Stimulated activated naive CD8-positive, alpha-beta T cell treated with anti-CD3 and anti-CD28 coated beads, Interleukin-15, Interleukin-2, amounts not matched to agents 100 ng/mL and 50 ng/mL, for 24 hours (primary cell): ENCODE measurements around the gene SPTBN5.

Experiments
- H3K27ac Mint-ChIP-seq: one replicate; pipeline ENCODE4 v1.8.0; 2021; ENCODE audit warnings: mild to moderate bottlenecking, mixed read lengths
- H3K27me3 Mint-ChIP-seq: one replicate; pipeline ENCODE4 v1.8.0; 2021; ENCODE audit warnings: mixed read lengths
- H3K36me3 Mint-ChIP-seq: one replicate; pipeline ENCODE4 v1.8.0; 2021; ENCODE audit warnings: low read depth, mixed read lengths
- H3K4me1 Mint-ChIP-seq: one replicate; pipeline ENCODE4 v1.8.0; 2021; ENCODE audit warnings: low read depth, mixed read lengths
- H3K4me3 Mint-ChIP-seq: one replicate; pipeline ENCODE4 v1.8.0; 2021; ENCODE audit warnings: mild to moderate bottlenecking, mixed read lengths
- H3K9me3 Mint-ChIP-seq: one replicate; pipeline ENCODE4 v1.8.0; 2021; ENCODE audit warnings: mixed read lengths

The SPTBN5 gene

DNA sequence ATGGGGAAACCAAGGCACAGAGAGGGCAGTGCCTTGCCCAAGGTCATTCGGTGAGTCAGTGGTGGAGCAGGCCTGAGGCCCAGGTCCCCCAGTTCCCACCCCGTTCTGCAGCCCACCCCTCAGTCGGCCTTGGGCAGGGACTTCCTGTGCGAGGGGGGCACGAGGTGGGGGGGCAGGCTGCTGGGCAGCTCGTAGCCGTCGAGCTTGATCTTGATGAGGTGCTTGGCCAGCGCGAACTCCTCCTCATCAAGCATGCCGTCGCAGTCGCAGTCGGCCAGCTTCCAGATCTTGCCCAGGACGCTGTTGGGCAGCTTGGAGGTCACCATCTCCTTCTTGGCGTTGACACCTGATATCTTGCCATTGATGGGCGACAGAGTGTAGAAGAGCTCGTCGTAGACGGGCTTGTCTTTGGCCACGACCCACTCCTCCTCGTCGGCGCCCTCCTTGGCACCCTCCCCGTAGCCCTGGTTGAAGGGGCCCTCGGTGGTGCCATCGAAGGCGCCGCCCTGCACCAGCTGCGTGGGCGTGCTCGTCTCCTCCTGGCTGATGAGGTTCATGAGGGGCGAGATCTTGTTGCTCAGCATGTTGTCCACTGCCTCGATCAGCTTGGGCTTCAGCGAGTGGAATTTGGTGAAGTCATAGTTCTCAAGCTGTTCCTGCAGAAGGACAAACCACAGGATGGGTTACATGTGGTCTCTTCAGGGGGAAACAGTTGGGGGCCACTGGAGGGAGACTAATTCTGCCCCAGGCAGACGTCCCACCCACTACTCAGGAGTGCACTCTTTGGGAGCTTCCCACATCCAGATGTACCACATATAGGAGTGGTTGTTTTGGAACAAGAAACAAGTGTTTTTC is 6.9 kb upstream of the SPTBN5 start:
- Mint-ChIP-seq H3K4me3 (no peak overlapping the region), H3K27ac (no peak overlapping the region), H3K36me3 (peaks cover 23% of the 10 kb centered on the region)

DNA sequence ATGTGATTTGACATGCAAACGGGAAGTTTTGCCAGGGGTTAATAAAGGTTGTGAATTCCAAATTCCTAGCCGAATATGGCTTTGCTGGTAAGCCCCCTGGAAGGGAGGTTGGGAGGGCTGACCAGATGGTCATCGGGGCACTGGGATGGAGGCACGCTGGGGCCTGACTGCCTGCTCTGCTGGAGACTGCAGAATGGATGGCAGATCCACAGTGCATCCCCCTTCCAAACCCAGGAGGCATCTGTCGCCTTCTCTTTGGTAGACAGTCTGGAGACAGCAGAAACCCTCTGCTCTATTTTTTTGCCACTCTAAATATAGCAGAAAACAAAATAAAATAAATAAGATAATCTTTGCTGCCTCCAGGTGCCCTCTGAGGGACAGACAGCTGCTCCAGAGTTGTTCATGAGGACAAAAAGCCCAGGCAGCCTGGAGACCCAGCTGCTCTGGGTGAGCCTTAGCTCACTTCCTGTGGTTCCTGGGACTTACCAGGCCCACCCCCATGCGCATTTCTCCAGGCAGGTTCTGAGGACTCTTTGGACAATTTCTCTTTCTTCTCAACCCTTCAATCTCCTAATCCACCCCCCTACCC is 6.1 kb upstream of the SPTBN5 start:
- H3K36me3 Mint-ChIP-seq = peaks cover 18% of the 10 kb centered on the region
- H3K4me1 Mint-ChIP-seq = peaks cover 13% of the 10 kb centered on the region
- H3K27me3 Mint-ChIP-seq = no peaks in the 10 kb centered on the region
- H3K9me3 Mint-ChIP-seq = no peaks in the 10 kb centered on the region
- H3K27ac Mint-ChIP-seq = no peak overlapping the region
- H3K4me3 Mint-ChIP-seq = no peak overlapping the region

More for the DNA sequence above, 6.9 kb upstream of the SPTBN5 start:
- no peaks in the 10 kb centered on the region for H3K9me3 Mint-ChIP-seq
- H3K27me3 Mint-ChIP-seq = no peaks in the 10 kb centered on the region
- peaks cover 8% of the 10 kb centered on the region for H3K4me1 Mint-ChIP-seq

DNA sequence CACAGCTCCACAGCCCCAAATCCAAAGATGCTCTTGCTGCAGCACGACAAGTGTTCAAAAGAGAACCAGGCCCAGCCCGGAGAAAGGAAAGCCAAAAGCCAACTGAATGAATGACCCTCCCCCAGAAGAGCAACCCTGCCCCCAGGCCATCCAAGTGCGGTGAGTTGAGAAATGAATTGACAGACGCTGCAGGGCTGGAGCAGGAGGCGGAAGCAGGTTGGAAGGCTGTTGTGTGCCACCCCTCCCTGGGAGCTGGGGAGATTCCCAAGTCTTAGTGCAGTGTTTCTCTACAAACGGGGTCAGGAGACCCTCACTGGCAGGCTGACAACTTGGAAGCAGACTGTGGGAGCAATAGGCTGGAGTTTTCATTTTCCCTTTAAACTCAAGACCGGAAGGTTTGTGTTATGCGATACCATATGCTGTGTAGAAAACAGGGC is 3.5 kb upstream of the SPTBN5 start:
- H3K4me3 Mint-ChIP-seq = no peak overlapping the region
- H3K27ac Mint-ChIP-seq = no peak overlapping the region

DNA sequence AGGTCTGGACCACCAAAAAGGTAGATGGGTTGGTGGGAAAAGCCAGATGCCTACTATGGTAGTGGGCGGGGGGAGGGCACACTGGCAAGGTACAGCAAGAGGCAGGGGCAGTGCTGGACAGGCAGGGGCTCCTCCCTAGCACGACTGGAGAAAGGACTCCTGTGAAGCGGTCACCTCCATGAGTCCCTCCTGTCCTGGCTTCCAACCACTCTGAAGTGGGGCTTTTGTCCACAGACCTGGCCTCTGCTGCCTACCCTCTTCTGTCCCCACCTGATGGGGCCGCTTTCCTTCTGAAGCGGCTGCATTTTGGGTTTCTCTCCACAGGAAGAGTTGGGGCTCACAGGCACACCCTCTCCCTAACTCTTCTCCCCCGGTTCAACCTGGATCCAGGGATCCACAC is 2.7 kb upstream of the SPTBN5 start:
- Mint-ChIP-seq H3K36me3 (peaks cover 18% of the 10 kb centered on the region), H3K4me3 (no peak overlapping the region), H3K4me1 (peaks cover 24% of the 10 kb centered on the region), H3K27ac (no peak overlapping the region), H3K9me3 (no peaks in the 10 kb centered on the region), H3K27me3 (no peaks in the 10 kb centered on the region)

More for the DNA sequence above, 3.5 kb upstream of the SPTBN5 start:
- Mint-ChIP-seq H3K9me3 (no peaks in the 10 kb centered on the region), H3K36me3 (peaks cover 18% of the 10 kb centered on the region), H3K4me1 (peaks cover 23% of the 10 kb centered on the region), H3K27me3 (no peaks in the 10 kb centered on the region)

DNA sequence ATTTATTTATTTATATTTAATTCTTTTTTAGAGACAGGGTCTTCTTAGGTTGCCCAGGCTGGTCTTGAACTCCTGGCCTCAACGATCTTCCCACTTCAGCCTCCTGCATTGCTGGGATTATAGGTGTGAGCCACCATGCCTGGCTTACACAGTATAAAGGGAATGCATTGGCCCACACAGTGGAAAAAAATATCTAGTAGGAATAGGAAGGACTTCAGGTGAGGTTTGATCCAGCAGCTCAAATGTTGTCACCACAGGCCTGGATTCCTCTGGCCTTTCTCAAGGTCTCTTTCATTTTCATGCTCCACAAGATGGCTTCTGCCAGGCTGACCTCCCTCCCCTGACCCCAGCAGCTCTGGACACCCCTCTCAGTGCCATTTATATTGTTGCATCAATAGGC is 2.1 kb upstream of the SPTBN5 start:
- no peak overlapping the region for H3K4me3 Mint-ChIP-seq
- H3K27ac Mint-ChIP-seq = no peak overlapping the region
- no peaks in the 10 kb centered on the region for H3K27me3 Mint-ChIP-seq
- H3K9me3 Mint-ChIP-seq = no peaks in the 10 kb centered on the region
- H3K4me1 Mint-ChIP-seq = peaks cover 24% of the 10 kb centered on the region
- peaks cover 12% of the 10 kb centered on the region for H3K36me3 Mint-ChIP-seq

DNA sequence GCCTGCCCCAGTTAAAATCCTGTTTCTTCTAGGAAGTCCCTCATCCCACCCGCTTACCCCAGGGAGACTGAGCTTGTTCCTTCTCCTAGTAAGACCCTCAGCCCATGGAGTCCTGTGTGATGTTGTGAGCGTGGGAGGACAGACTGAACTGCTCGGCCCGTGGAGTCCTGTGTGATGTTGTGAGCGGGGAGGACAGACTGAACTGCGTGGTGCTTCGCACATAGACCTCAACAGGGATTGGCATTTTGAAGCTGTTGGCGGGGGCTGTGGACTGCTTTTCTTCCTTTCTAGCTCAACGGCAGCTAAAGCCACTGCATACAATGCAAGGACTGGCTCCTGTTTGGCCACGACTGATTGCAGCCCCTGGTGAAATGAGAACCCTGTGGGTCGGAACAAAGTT is 1.6 kb upstream of the SPTBN5 start:
- Mint-ChIP-seq H3K27ac (peak overlapping the region; percentile 72), H3K9me3 (no peaks in the 10 kb centered on the region), H3K4me3 (no peak overlapping the region), H3K27me3 (no peaks in the 10 kb centered on the region), H3K36me3 (peaks cover 8% of the 10 kb centered on the region), H3K4me1 (peaks cover 24% of the 10 kb centered on the region)

DNA sequence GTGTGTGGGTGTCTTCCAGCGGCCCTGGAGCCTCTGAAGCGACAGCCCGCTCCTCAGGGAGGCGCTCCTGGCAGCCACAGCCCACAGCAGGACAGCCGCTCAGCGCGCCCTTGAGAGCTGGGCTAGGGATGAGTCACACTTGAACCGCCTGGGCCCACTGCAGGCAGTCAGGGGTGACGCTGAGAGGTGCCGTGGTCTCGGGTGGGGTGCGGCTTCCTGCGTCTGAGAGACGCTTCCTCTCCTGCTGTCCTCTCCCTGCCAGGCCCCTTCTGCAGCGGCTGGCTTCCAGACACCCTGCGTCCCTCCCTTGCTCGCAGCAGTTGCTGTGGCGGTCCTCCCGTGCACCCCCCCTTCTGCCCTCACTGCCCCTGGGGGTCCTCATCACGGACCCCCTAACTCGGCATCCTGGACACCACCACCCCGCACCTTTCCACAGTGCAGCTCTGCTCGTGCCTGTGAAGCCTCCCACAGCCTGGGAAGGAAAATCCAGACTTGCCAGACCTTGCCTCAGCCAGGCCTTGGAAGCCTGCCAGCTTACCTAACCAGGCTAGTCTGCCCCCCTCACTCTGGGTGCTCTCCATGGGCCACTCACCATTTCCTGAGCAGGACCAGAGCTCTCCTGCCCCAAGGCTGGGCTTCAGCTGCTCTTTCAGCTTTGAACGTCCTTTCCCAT is 1.1 kb upstream of the SPTBN5 start:
- Mint-ChIP-seq H3K9me3 (no peaks in the 10 kb centered on the region), H3K27me3 (no peaks in the 10 kb centered on the region)

DNA sequence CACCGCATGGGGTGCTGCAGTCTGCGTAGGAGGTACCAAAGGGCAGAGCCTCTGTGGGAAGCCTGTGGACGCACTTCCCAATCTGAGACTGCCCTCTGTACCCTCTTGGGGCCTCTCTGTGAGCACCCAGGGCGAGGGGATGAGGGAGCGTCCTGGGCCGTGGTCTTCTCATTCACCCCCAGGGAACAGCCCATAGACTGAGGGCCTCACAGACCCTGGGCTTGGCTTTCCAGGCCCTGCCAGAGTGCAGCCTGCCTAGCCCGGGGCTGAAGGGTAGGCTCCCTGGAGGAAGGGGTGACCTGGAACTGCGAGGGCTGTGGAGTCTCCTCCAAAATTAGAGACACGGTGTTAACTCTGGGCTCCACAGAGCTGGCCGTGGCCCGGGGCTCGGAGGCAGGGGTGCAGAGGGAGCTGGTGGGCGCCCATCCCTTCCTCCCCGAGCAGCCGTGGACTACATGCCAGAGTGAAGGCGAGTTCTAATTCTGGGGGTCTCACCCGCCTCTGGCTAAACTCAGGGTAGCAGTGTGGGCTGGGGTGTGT is 468 bp upstream of the SPTBN5 start:
- no peaks in the 10 kb centered on the region for H3K9me3 Mint-ChIP-seq
- H3K4me3 Mint-ChIP-seq = no peak overlapping the region
- no peaks in the 10 kb centered on the region for H3K27me3 Mint-ChIP-seq
- peak overlapping the region; percentile 72 for H3K27ac Mint-ChIP-seq
- peaks cover 8% of the 10 kb centered on the region for H3K36me3 Mint-ChIP-seq
- peaks cover 24% of the 10 kb centered on the region for H3K4me1 Mint-ChIP-seq

More for the DNA sequence above, 1.1 kb upstream of the SPTBN5 start:
- Mint-ChIP-seq H3K4me3 (no peak overlapping the region), H3K4me1 (peaks cover 24% of the 10 kb centered on the region), H3K27ac (peak overlapping the region; percentile 72), H3K36me3 (peaks cover 8% of the 10 kb centered on the region)

DNA sequence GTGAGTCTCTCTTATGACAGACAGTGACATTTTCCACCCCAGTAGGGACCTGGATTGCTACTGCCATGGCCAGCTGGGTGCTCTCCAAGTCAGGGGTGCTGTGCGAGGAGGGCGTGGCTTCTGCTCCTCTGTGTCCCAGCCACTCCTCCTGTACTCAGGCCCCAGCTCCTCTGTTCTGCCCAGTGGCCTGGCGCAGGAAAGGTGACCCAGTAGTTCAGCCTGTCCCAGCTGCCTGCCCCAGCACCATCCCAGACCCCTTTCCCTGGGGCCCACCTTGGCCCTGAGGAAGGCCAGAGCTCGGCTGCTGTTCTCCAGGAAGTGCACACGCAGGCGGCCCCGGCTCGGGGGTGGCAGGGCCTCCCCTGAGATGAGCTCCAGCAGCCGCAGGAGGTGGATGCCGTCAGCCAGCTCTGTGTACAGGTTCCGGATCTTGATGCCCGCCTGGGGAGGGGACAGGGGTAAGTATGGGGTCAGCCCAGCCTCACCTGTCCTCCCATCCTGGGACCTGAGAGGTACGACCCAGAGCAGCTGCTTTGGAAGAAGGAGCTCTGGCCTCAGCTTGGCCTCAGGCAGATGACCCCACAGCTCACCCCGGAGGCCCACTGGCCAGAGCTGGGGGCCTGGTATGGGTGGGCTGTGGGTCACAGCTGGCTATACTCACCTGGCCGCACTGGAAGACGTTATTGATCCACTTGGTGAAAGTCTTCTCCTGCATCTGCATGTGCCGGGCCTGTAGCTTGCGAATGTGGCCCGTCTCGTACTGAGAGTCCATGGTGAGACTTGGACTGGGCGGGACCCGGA is 1.0 kb downstream of the SPTBN5 start:
- no peak overlapping the region for H3K4me3 Mint-ChIP-seq
- peaks cover 4% of the 10 kb centered on the region for H3K36me3 Mint-ChIP-seq
- peaks cover 32% of the 10 kb centered on the region for H3K4me1 Mint-ChIP-seq
- H3K27ac Mint-ChIP-seq = no peak overlapping the region
- H3K27me3 Mint-ChIP-seq = no peaks in the 10 kb centered on the region
- no peaks in the 10 kb centered on the region for H3K9me3 Mint-ChIP-seq

DNA sequence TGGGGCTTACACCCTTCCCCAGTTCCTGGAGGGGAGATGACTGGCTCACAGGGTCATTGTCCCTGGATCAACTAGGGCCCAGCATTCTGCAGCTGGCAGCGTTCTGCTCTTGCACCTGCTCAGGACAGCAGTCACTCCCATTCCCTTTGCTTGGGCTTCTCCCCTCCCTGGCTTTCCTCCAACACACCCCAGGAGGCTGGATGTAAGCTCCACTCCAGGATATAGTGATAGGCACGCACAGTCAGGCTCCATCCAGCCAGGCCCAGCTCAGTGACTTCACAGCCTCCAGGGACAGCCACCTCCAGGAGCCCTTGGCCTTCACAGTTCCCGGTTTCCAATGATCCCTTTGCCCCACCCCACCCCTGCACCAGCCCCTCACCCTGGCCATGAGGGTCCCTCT is 1.9 kb downstream of the SPTBN5 start:
- Mint-ChIP-seq H3K36me3 (no peaks in the 10 kb centered on the region), H3K27ac (no peak overlapping the region), H3K9me3 (no peaks in the 10 kb centered on the region), H3K4me3 (no peak overlapping the region), H3K27me3 (no peaks in the 10 kb centered on the region), H3K4me1 (peaks cover 35% of the 10 kb centered on the region)

DNA sequence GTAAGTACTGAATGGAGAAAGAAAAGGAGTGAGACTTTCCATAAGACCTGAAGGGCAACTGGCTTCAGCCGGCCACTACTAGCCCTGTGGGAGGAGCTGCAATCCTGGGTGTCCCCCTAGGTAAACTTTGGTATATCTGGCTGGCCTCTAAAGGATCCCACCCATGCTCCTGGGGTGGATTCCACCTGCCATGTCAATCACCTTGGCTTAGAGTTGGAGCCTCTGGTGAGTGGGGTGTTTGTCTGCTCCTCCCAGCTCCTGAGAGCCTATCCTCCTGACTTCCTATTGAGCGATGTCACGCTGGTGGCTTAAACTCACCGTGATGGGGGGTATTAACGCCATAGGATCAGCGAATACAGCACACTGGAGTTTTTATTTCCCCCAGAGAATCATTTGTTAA is 2.6 kb downstream of the SPTBN5 start:
- no peaks in the 10 kb centered on the region for H3K27me3 Mint-ChIP-seq
- H3K27ac Mint-ChIP-seq = no peak overlapping the region
- peaks cover 35% of the 10 kb centered on the region for H3K4me1 Mint-ChIP-seq
- H3K36me3 Mint-ChIP-seq = no peaks in the 10 kb centered on the region
- H3K9me3 Mint-ChIP-seq = no peaks in the 10 kb centered on the region
- H3K4me3 Mint-ChIP-seq = no peak overlapping the region

DNA sequence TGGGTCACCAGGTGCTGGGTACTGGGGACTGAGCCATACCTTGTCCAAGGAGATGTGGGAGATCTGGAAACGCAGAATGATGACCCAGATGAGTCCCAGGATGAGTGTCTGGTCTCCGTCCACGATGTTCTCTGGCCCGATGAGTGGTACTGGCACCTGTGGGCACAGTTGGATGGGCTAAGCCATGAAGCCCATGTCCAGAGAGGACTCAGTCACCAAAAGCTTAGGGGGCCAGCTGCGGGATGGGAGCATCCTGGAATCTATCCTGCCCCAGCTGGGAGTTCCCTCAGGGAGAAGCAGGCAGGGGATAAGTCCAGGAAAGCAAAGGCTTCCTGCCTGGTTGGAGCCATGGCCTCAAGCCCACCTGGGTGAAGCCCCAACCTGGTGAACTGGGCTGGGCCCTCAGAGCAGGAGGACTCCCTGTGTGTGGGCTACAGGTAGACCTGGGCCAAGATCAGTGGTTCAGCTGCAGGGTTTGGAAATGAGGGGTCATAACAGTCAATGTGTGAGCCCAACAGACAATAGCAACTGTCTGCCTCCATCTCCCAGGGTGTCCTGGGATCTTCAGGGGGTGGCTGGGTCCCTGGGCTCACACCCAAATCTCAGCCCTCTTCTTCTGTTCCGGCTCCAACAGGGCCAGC is 3.7 kb downstream of the SPTBN5 start:
- Mint-ChIP-seq H3K27ac (no peak overlapping the region), H3K9me3 (no peaks in the 10 kb centered on the region), H3K27me3 (no peaks in the 10 kb centered on the region), H3K36me3 (no peaks in the 10 kb centered on the region), H3K4me3 (no peak overlapping the region), H3K4me1 (peaks cover 35% of the 10 kb centered on the region)

DNA sequence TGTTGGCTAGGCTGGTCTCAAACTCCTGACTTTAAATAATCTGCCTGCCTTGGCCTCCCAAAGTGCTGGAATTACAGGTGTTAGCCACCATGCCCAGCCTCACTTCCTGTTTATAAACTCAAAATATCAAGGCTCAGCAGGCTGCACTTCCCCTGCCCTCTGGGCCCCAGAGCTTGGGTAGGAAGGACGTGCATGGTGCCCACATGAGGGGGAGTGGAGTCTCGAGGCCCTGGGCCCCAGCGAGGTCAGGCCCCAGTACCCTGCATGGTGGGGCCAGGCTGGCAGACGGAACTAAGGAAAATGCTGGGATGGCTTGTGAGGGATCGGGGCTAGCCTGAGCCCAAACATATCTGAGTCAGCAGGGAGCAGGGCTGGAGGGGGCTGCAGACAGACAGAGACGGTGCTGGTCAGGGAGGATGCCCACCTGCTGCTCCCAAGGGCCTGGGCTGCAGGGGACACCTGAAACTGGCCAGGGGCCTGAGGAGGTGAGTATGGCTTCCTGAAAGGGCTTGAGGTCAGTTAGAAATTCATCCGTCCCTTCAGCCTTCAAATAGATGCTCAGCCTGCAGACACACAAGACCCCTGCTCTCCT is 5.1 kb downstream of the SPTBN5 start:
- Mint-ChIP-seq H3K27ac (no peak overlapping the region), H3K4me3 (no peak overlapping the region), H3K4me1 (peaks cover 22% of the 10 kb centered on the region), H3K36me3 (no peaks in the 10 kb centered on the region), H3K9me3 (no peaks in the 10 kb centered on the region), H3K27me3 (no peaks in the 10 kb centered on the region)

DNA sequence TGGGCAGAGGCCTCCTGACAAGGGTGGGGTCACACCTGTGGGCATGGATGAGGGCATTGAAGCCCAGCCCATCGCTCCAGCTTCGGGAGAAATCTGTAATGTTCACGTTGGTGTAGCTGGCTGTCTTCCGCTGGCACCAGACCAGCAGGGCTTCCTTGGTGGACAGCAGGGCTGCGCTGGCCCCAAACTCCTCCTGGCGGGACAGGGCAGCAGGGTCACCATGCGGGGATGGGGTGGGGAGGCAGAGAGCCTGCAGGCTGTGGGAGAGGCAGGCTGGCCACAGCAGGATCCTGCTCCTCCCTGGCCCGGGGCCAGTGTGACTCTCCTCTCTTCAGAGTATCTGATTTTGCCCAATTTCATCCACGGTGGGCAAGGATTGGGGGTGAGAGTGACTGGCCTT is 6.0 kb downstream of the SPTBN5 start:
- Mint-ChIP-seq H3K4me1 (peaks cover 18% of the 10 kb centered on the region), H3K4me3 (no peak overlapping the region), H3K27me3 (no peaks in the 10 kb centered on the region), H3K9me3 (no peaks in the 10 kb centered on the region), H3K36me3 (no peaks in the 10 kb centered on the region), H3K27ac (no peak overlapping the region)
